ENCODE data around the gene UNC13D.

UNC13D gene

GRCh38 chr17:75809631-75810111 is 34.5 kb downstream of the UNC13D start (continued):
- no peak for TF ChIP-seq KLF8 (tag by site-specific recombination; IDR thresholded peaks at IDR 0.05)
- TF ChIP-seq ZNF76 (tag by site-specific recombination; IDR thresholded peaks at IDR 0.05; ENCODE audit: borderline replicate concordance, low read depth): no peak
- no peak for TF ChIP-seq SCRT2 (tag by site-specific recombination; IDR thresholded peaks at IDR 0.05)
- no peak for TF ChIP-seq ZNF292 (tag by site-specific recombination; IDR thresholded peaks at IDR 0.05; ENCODE audit: borderline replicate concordance, low read depth)
- no peak for TF ChIP-seq ZNF112 (tag by site-specific recombination; IDR thresholded peaks at IDR 0.05)
- TF ChIP-seq ZNF555 (tag by site-specific recombination; conservative IDR thresholded peaks at IDR 0.05): no peak
- TF ChIP-seq ZNF16 (tag by site-specific recombination; IDR thresholded peaks at IDR 0.05; ENCODE audit: low read depth): no peak
- TF ChIP-seq ZFP3 (tag by site-specific recombination; IDR thresholded peaks at IDR 0.05; ENCODE audit: low read depth): no peak
- TF ChIP-seq, protein P1, sequence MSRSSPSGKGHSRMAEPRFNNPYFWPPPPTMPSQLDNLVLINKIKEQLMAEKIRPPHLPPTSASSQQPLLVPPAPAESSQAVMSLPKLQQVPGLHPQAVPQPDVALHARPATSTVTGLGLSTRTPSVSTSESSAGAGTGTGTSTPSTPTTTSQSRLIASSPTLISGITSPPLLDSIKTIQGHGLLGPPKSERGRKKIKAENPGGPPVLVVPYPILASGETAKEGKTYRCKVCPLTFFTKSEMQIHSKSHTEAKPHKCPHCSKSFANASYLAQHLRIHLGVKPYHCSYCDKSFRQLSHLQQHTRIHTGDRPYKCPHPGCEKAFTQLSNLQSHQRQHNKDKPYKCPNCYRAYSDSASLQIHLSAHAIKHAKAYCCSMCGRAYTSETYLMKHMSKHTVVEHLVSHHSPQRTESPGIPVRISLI (tag by site-specific recombination; IDR thresholded peaks at IDR 0.05): no peak
- TF ChIP-seq, protein P2, sequence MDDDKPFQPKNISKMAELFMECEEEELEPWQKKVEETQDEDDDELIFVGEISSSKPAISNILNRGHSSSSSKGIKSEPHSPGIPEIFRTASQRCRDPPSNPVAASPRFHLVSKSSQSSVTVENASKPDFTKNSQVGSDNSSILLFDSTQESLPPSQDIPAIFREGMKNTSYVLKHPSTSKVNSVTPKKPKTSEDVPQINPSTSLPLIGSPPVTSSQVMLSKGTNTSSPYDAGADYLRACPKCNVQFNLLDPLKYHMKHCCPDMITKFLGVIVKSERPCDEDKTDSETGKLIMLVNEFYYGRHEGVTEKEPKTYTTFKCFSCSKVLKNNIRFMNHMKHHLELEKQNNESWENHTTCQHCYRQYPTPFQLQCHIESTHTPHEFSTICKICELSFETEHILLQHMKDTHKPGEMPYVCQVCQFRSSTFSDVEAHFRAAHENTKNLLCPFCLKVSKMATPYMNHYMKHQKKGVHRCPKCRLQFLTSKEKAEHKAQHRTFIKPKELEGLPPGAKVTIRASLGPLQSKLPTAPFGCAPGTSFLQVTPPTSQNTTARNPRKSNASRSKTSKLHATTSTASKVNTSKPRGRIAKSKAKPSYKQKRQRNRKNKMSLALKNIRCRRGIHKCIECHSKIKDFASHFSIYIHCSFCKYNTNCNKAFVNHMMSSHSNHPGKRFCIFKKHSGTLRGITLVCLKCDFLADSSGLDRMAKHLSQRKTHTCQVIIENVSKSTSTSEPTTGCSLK (tag by site-specific recombination; IDR thresholded peaks at IDR 0.05): no peak

GRCh38 chr17:75808905-75809621 is 35.1 kb downstream of the UNC13D start:
- Histone ChIP-seq H3K27ac (ENCODE audit: extremely low read depth, low read depth, low read length) (peak overlapping the region; percentile 74), H3K36me3 (ENCODE audit: control insufficient read depth in 2 of 2, insufficient read depth in 1 of 2, low read length in 2 of 2) (peaks cover 20 to 49% of the 10 kb centered on the region in 2 experiments), H3K4me3 (ENCODE audit: low read depth, low read length) (no peak overlapping the region), H3K9me3 (ENCODE audit: control insufficient read depth, insufficient read depth, low read depth, low read length) (no peaks in the 10 kb centered on the region), H3K4me1 (ENCODE audit: control insufficient read depth, insufficient read depth, low read length) (peaks cover 9% of the 10 kb centered on the region)
- TF ChIP-seq SP7 (tag by site-specific recombination; IDR thresholded peaks at IDR 0.05) (peak; percentile 69), ZNF513 (tag by site-specific recombination; IDR thresholded peaks at IDR 0.05) (no peak), EGR2 (tag by site-specific recombination; IDR thresholded peaks at IDR 0.05; ENCODE audit: low read depth) (0 out of 2 replicates have a peak, but pooled peaks have one; percentile 10), ZSCAN23 (tag by site-specific recombination; IDR thresholded peaks at IDR 0.05) (no peak), ZFP37 (tag by site-specific recombination; IDR thresholded peaks at IDR 0.05) (no peak), ZNF239 (tag by site-specific recombination; IDR thresholded peaks at IDR 0.05) (peak; percentile 79), MYNN (tag by site-specific recombination; IDR thresholded peaks at IDR 0.05; ENCODE audit: borderline replicate concordance) (no peak), ZFHX2 (tag by site-specific recombination; conservative IDR thresholded peaks at IDR 0.05) (peak; percentile 32), SP2 (tag by site-specific recombination; IDR thresholded peaks at IDR 0.05) (0 out of 2 replicates have a peak, but pooled peaks have one; percentile 10), ZNF394 (tag by site-specific recombination; IDR thresholded peaks at IDR 0.05; ENCODE audit: borderline replicate concordance) (no peak), ZNF354C (tag by site-specific recombination; IDR thresholded peaks at IDR 0.05; ENCODE audit: borderline replicate concordance, low read depth) (no peak)
- TF ChIP-seq, protein P3, sequence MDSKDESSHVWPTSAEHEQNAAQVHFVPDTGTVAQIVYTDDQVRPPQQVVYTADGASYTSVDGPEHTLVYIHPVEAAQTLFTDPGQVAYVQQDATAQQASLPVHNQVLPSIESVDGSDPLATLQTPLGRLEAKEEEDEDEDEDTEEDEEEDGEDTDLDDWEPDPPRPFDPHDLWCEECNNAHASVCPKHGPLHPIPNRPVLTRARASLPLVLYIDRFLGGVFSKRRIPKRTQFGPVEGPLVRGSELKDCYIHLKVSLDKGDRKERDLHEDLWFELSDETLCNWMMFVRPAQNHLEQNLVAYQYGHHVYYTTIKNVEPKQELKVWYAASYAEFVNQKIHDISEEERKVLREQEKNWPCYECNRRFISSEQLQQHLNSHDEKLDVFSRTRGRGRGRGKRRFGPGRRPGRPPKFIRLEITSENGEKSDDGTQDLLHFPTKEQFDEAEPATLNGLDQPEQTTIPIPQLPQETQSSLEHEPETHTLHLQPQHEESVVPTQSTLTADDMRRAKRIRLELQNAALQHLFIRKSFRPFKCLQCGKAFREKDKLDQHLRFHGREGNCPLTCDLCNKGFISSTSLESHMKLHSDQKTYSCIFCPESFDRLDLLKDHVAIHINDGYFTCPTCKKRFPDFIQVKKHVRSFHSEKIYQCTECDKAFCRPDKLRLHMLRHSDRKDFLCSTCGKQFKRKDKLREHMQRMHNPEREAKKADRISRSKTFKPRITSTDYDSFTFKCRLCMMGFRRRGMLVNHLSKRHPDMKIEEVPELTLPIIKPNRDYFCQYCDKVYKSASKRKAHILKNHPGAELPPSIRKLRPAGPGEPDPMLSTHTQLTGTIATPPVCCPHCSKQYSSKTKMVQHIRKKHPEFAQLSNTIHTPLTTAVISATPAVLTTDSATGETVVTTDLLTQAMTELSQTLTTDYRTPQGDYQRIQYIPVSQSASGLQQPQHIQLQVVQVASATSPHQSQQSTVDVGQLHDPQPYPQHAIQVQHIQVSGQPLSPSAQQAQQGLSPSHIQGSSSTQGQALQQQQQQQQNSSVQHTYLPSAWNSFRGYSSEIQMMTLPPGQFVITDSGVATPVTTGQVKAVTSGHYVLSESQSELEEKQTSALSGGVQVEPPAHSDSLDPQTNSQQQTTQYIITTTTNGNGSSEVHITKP (tag by site-specific recombination; IDR thresholded peaks at IDR 0.05): peak; percentile 52
- TF ChIP-seq, protein P4, sequence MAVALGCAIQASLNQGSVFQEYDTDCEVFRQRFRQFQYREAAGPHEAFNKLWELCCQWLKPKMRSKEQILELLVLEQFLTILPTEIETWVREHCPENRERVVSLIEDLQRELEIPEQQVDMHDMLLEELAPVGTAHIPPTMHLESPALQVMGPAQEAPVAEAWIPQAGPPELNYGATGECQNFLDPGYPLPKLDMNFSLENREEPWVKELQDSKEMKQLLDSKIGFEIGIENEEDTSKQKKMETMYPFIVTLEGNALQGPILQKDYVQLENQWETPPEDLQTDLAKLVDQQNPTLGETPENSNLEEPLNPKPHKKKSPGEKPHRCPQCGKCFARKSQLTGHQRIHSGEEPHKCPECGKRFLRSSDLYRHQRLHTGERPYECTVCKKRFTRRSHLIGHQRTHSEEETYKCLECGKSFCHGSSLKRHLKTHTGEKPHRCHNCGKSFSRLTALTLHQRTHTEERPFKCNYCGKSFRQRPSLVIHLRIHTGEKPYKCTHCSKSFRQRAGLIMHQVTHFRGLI (tag by site-specific recombination; IDR thresholded peaks at IDR 0.05): no peak
- ChIA-PET CTCF (interaction anchor here (1.0 to 1.8 kb wide), 4 partner anchors 19 to 36 kb away, joined by 3 to 10 read pairs (median 4); no protein-coding TSS in a partner anchor), POLR2A (interaction anchor here (0.6 to 2.8 kb wide), 4 partner anchors 10 to 311 kb away, joined by 3 to 19 read pairs (median 6); no protein-coding TSS in a partner anchor)

Measured in HEK293 (cell line).